Vagina (tissue), 2 donors: ENCODE data around the gene PSMB3. TPM values are rescaled to one million over a fixed set of nuclear protein-coding genes. Genes with fewer than 3 reads are reported as not detected.

Source experiments
- DNase-seq, 2 donors: peaks; one replicate each; pipeline ENCODE4 v3.0.0-alpha.2; 2017; ENCODE audit errors: extremely low spot score in 2 of 2
- H3K27ac ChIP-seq: fragments of 200-600 bp; sonication (generic); one replicate; pipeline ENCODE4 v1.5.1; 2019
- H3K27me3 ChIP-seq: fragments of 200-600 bp; sonication (generic); one replicate; pipeline ENCODE4 v1.5.1; 2019
- H3K36me3 ChIP-seq, 2 donors: fragments of 200-600 bp; sonication (generic); one replicate each; pipeline ENCODE4 v1.5.1; 2017 to 2019
- H3K4me1 ChIP-seq: fragments of 200-600 bp; sonication (generic); one replicate; pipeline ENCODE4 v1.5.1; 2019
- H3K4me3 ChIP-seq, 2 donors: fragments of 200-600 bp; sonication (generic); 1 replicate in 1 of 2; 2 replicates in 1 of 2; pipeline ENCODE4 v1.5.1; 2016 to 2019
- H3K9me3 ChIP-seq: fragments of 200-600 bp; sonication (generic); one replicate; pipeline ENCODE4 v1.5.1; 2019
- CTCF ChIP-seq, 3 experiments: fragments of 450-650 bp in 2 of 3; fragments of 200-600 bp in 1 of 3; sonication (generic) in 1 of 3; IDR thresholded peaks; one replicate each; pipeline ENCODE4 v1.5.1; 2017 to 2019; ENCODE audit warnings: antibody characterized with exemption in 3 of 3, mild to moderate bottlenecking in 2 of 3, moderate library complexity in 2 of 3
- POLR2A ChIP-seq, 2 donors: fragments of 450-650 bp; IDR thresholded peaks; one replicate each; pipeline ENCODE4 v1.6.1; 2017; ENCODE audit warnings: antibody characterized with exemption in 2 of 2, mild to moderate bottlenecking in 2 of 2, moderate library complexity in 2 of 2
- POLR2AphosphoS5 ChIP-seq, 2 donors: sonication (generic); formaldehyde crosslinking; IDR thresholded peaks; one replicate each; pipeline ENCODE4 v1.9.0; 2017; ENCODE audit warnings: antibody characterized with exemption in 2 of 2, mild to moderate bottlenecking in 2 of 2, low read depth in 1 of 2; ENCODE audit not compliant: insufficient read depth in 1 of 2
- intact Hi-C: fragments of 100-400 bp; cut with DNase I; formaldehyde crosslinking; loops from one replicate; pipeline ENCODE4 v1.15.1; 2023
- total RNA-seq: library from RNA; depleted of rRNA; stranded (reverse); fragments of >200 nt; gene quantifications from one replicate; pipeline ENCODE4 v1.2.3, GENCODE V29; 2016

Gene PSMB3
- total RNA-seq, 1 donor from 2014 or later = 193 TPM

DNA sequence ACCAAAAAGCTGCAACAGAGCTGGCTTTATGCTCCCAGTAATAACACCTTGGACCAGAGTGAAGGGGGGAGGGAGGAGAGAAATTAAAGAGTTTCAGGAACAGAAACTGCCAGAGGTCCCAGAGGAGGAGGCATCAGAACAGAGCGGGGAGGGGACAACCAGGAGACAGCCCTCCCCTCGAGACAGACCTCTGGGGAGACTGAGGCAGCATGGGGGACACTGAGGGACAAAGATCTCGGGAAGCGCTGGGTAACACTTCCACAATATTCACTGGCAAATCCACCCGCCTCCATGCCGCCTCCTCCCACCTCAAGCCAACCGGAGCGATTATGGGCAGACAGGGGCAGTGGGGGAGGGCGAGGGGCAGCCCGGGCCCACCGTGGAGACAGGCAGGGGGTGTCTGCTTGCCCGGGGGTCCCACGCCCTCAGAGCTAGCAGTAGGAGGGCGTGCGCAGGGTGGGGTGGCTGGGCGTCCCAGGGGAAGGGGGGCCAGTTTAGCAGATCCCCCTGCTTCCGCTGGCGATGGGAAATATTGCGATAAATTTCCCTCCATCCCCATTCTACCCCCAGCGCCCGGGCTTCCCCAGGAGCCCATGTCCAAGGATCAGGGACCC is 5.6 kb upstream of the PSMB3 start:
- peaks cover 65% of the 10 kb centered on the region for H3K4me1 ChIP-seq

DNA sequence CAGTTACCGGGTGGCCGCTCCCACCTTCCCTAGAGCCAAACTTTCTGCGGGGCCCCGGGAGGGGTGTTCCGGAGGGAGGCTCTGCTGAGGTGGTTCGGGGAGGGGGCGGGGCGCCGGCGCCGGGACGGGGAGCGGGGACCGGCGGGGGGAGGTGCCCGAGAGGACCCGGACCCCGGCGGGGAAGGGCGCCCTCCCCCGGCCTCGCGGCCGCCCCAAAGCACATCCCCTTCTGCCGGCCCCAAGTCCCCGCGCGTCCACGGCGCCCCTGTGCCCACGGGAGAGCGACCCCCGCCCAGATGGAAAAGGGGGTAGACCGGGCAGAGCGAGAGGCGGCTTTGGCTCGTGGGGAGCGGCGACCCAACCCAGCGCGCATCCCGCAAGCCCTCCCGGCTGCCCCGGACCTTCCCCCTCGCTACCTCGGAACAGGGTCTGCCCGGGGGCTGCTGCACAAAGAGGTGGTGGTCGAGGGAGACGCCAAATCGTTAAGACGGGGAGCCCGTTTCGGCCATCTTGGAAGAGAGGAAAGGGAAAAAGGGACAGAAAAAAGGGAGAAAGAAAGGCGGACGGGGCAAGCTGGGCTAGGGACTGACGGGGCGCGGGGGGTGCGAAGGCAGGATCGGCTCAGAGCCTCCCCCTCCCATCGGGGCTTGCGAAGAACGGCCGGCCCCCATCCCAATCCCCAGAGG is 4.9 kb upstream of the PSMB3 start:
- intact Hi-C loops = loop anchor here (2.0 kb wide), 1 partner anchor 17 kb away; the partner anchor contains the start of gene CISD3
- Histone ChIP-seq H3K4me1 (peaks cover 59% of the 10 kb centered on the region), H3K9me3 (no peaks in the 10 kb centered on the region)

More for the DNA sequence above, 5.6 kb upstream of the PSMB3 start:
- Histone ChIP-seq H3K9me3 (no peaks in the 10 kb centered on the region), H3K36me3 (no peaks in the 10 kb centered on the region), H3K27me3 (no peaks in the 10 kb centered on the region), H3K4me3 (peak overlapping the region; percentile 65 to 98), H3K27ac (peak overlapping the region; percentile 83)
- intact Hi-C loops = no loop called here
- DNase-seq = no peak
- TF ChIP-seq CTCF (IDR thresholded peaks at IDR 0.05) = no peak
- TF ChIP-seq POLR2AphosphoS5 (IDR thresholded peaks at IDR 0.05; ENCODE audit: insufficient read depth in 1 of 2, low read depth in 1 of 2) = no peak

GRCh38 chr17:38748149-38748891 is 4.2 kb upstream of the PSMB3 start, which contains the start of gene PCGF2:
TSS of gene PCGF2 (minus strand) at chr17:38748336. CDS start at chr17:38740402, 7,934 bp downstream.
- intact Hi-C loops = loop anchor here (2.0 kb wide), 1 partner anchor 18 kb away; the partner anchor contains the start of gene CISD3
- DNase-seq = no peak
- peak in 1 of 2 donors; percentile 54 for TF ChIP-seq POLR2A (IDR thresholded peaks at IDR 0.05)
- TF ChIP-seq POLR2AphosphoS5 (IDR thresholded peaks at IDR 0.05; ENCODE audit: insufficient read depth in 1 of 2, low read depth in 1 of 2) = peak; percentile 43 to 86
- TF ChIP-seq CTCF (IDR thresholded peaks at IDR 0.05) = no peak
- H3K27ac ChIP-seq = peak within 1 kb of the TSS; percentile 83
- H3K27me3 ChIP-seq = no peaks in the 10 kb centered on the region
- peaks cover 59% of the 10 kb centered on the region for H3K4me1 ChIP-seq
- H3K4me3 ChIP-seq = peak within 1 kb of the TSS; percentile 65 to 98
- H3K36me3 ChIP-seq = no peaks in the 10 kb centered on the region
- H3K9me3 ChIP-seq = no peaks in the 10 kb centered on the region

More for the DNA sequence above, 4.9 kb upstream of the PSMB3 start:
- TF ChIP-seq CTCF (IDR thresholded peaks at IDR 0.05) (no peak), POLR2A (IDR thresholded peaks at IDR 0.05) (no peak), POLR2AphosphoS5 (IDR thresholded peaks at IDR 0.05; ENCODE audit: insufficient read depth in 1 of 2, low read depth in 1 of 2) (peak in 1 of 2 donors; percentile 43)
- Histone ChIP-seq H3K4me3 (peak overlapping the region; percentile 65 to 98), H3K36me3 (no peaks in the 10 kb centered on the region), H3K27me3 (no peaks in the 10 kb centered on the region), H3K27ac (peak overlapping the region; percentile 83)
- DNase-seq = no peak

DNA sequence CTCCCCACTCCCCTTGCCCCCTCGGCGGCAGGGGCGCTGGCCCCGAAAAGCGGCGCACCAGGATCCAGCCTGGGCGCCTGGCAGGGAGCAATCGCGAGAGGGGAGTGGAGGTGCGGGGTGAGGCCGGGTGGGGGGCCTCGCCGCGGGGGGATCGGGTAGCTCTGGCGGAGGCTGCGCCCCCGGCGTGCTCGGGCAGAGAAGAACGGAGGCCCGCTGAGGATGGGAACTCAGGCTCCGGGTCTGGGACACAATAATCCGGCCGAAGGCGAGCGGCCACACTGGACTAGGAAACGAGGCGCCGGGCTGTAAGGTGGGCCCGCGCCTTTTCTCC is 3.7 kb upstream of the PSMB3 start:
- intact Hi-C loops = loop anchor here (2.0 kb wide), 1 partner anchor 18 kb away; the partner anchor contains the start of gene CISD3

More for the DNA sequence above, 3.7 kb upstream of the PSMB3 start:
- peaks cover 65% of the 10 kb centered on the region for H3K4me1 ChIP-seq
- no peak for DNase-seq
- no peaks in the 10 kb centered on the region for H3K36me3 ChIP-seq
- H3K27me3 ChIP-seq = no peaks in the 10 kb centered on the region
- peak overlapping the region; percentile 65 to 98 for H3K4me3 ChIP-seq
- no peaks in the 10 kb centered on the region for H3K9me3 ChIP-seq
- H3K27ac ChIP-seq = peak overlapping the region; percentile 83
- no peak for TF ChIP-seq CTCF (IDR thresholded peaks at IDR 0.05)
- TF ChIP-seq POLR2AphosphoS5 (IDR thresholded peaks at IDR 0.05; ENCODE audit: insufficient read depth in 1 of 2, low read depth in 1 of 2) = no peak
